ACC112 (cell line): ENCODE measurements around the gene PLCB4.

Source experiments
- H2AFZ ChIP-seq: fragments of 200-600 bp; sonication (generic); one replicate; pipeline ENCODE4 v1.6.0; 2017; ENCODE audit warnings: antibody characterized with exemption, low read length; ENCODE audit not compliant: unreplicated experiment
- H3K27ac ChIP-seq: fragments of 200-600 bp; sonication (generic); 2 replicates; pipeline ENCODE4 v1.5.1; 2014; ENCODE audit warnings: low read depth, mild to moderate bottlenecking, antibody characterized with exemption, low read length, moderate library complexity
- H3K27me3 ChIP-seq: fragments of 200-600 bp; sonication (generic); 2 replicates; pipeline ENCODE4 v1.6.1; 2014; ENCODE audit warnings: mild to moderate bottlenecking, antibody characterized with exemption, low read length, moderate library complexity, mixed read lengths; ENCODE audit not compliant: insufficient read depth
- H3K36me3 ChIP-seq: fragments of 200-600 bp; sonication (generic); 2 replicates; pipeline ENCODE4 v1.6.1; 2016; ENCODE audit warnings: mild to moderate bottlenecking, antibody characterized with exemption, low read length, moderate library complexity, mixed read lengths; ENCODE audit not compliant: insufficient read depth
- H3K4me1 ChIP-seq: fragments of 200-600 bp; sonication (generic); one replicate; pipeline ENCODE4 v1.6.1; 2016; ENCODE audit warnings: low read length, mixed read lengths; ENCODE audit not compliant: insufficient read depth, unreplicated experiment, control insufficient read depth
- H3K4me3 ChIP-seq: fragments of 200-600 bp; sonication (generic); 2 replicates; pipeline ENCODE4 v1.5.1; 2014; ENCODE audit warnings: mild to moderate bottlenecking, low read depth, low read length
- H3K79me2 ChIP-seq: fragments of 200-600 bp; sonication (generic); one replicate; pipeline ENCODE4 v1.6.0; 2016; ENCODE audit warnings: low read length; ENCODE audit not compliant: control insufficient read depth, unreplicated experiment, insufficient read depth

PLCB4 gene

DNA sequence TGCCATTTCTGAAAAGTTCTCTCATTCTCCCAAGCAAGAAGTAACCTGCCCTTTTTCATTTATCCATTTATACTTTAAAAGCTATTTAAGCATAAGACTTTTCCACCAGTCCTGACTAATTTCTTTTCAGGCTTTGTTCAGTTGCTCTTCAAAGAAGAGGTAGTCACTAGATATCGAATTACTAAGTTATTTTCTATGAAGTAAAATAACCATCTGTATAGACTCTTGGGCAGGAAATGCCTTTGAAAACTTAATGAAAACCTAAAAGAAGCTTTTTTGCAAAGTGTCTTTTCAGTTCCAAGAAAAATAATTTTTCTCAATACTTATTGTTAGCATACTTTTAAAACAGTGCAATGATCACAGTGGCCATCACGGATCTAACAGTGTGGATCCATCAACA lies 414.2 kb downstream of the PLCB4 start:
- Histone ChIP-seq H3K4me3 (no peak overlapping the region), H3K79me2 (no peaks in the 10 kb centered on the region), H3K27me3 (peaks cover 38% of the 10 kb centered on the region), H3K36me3 (no peaks in the 10 kb centered on the region), H2AFZ (no peak overlapping the region), H3K27ac (no peak overlapping the region), H3K4me1 (peaks cover 3% of the 10 kb centered on the region)

DNA sequence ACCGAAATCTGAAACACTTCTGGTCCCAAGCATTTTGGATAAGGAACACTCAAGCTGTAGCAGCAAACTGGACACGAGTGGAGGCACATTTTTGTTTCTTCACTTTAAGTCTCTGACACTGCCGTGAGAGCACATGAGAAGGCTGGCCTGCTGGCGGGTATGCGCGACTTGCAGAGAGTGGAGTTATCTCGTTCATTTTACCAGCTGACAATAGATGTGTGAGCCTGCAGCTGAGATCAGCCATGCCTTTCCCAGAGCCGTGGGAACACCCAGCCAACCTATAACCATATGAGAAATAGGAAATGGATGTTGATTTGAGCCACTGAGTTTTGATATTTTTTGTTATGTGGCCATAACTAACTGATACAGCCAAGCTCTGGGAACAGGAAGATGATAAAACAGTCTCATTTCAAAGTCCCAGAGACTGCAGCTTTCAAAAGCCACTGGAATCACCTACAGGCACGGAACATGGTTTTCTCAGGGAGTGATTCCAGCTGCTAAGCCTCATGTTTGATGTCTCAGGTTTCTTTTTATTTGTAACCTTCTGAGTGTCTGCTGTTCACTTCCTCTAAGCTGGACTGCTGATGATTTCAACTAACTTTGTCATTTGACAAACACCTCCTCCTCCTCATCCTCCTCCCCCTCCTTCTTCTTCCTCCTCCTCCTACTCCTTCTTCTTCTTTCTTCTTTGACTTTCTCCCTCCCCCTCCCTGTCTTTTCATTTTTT lies 416.9 kb downstream of the PLCB4 start:
- Histone ChIP-seq H3K36me3 (no peaks in the 10 kb centered on the region), H3K27me3 (peaks cover 54% of the 10 kb centered on the region), H3K79me2 (no peaks in the 10 kb centered on the region), H3K4me3 (no peak overlapping the region), H3K27ac (no peak overlapping the region), H2AFZ (no peak overlapping the region), H3K4me1 (peaks cover 8% of the 10 kb centered on the region)

DNA sequence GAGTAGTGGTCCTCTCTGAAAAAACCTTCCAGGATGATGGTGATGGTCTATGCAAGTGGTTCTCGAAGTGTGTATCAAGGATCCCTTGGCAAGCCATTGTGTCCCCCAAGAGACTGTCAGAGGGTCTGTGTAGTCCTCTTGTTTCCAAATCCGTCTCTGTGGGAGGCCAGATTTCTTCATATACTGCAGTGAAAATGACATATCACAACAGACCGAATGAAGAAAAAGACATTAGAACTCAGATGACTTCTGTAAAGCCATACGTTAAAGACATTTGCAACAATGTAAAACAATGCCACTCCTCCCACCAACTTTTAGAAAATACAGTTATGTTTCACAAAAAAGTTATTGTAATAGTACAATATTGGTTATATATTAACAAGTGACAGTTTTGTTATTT lies 418.3 kb downstream of the PLCB4 start:
- peaks cover 8% of the 10 kb centered on the region for H3K4me1 ChIP-seq
- H2AFZ ChIP-seq, result no peak overlapping the region
- H3K4me3 ChIP-seq, result no peak overlapping the region
- peaks cover 57% of the 10 kb centered on the region for H3K27me3 ChIP-seq
- no peaks in the 10 kb centered on the region for H3K79me2 ChIP-seq
- H3K36me3 ChIP-seq, result no peaks in the 10 kb centered on the region
- H3K27ac ChIP-seq, result no peak overlapping the region

DNA sequence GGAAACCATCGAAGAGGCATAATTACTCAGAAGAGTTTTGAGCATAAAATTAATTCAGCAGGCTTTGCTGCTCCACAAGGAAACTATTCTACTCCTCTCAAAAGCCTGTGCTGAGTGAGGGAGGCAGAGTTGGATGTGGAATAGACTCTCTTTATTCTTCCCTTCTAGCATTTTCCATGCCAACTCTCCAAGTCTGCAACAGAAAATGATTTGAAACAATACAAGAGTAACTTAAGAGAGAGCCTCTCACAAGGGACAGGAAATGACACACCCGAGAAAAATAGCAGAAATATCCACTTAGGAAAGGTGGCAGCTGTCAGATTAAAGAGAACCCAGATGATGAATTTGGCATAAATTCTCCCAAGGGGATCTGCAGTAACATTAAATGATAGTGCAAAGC lies 419.2 kb downstream of the PLCB4 start:
- H3K27ac ChIP-seq, result no peak overlapping the region
- no peaks in the 10 kb centered on the region for H3K79me2 ChIP-seq
- H3K4me3 ChIP-seq, result no peak overlapping the region
- H3K4me1 ChIP-seq, result peaks cover 13% of the 10 kb centered on the region
- no peak overlapping the region for H2AFZ ChIP-seq
- peaks cover 57% of the 10 kb centered on the region for H3K27me3 ChIP-seq
- no peaks in the 10 kb centered on the region for H3K36me3 ChIP-seq

DNA sequence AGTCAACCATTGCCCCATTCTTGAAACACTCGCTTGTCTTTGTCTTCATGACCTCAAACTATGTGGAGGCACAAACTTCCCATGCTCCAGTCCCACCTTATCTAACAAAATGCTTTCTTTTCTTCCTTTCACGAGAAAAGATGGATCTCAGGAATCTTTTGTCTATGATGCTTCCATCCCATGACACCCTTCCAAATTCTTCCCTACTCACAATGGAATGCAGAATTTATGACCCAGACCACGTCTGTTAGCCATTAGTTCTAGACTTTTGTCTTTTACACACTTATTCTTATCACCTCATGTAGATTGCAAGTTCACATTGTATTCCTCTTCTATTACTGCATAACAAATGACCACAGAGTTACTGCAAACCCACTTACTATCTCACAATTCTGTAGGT lies 421.3 kb downstream of the PLCB4 start:
- H2AFZ ChIP-seq, result no peak overlapping the region
- no peak overlapping the region for H3K4me3 ChIP-seq
- peaks cover 62% of the 10 kb centered on the region for H3K27me3 ChIP-seq
- no peaks in the 10 kb centered on the region for H3K36me3 ChIP-seq
- no peaks in the 10 kb centered on the region for H3K79me2 ChIP-seq
- H3K4me1 ChIP-seq, result peaks cover 13% of the 10 kb centered on the region
- H3K27ac ChIP-seq, result no peak overlapping the region

DNA sequence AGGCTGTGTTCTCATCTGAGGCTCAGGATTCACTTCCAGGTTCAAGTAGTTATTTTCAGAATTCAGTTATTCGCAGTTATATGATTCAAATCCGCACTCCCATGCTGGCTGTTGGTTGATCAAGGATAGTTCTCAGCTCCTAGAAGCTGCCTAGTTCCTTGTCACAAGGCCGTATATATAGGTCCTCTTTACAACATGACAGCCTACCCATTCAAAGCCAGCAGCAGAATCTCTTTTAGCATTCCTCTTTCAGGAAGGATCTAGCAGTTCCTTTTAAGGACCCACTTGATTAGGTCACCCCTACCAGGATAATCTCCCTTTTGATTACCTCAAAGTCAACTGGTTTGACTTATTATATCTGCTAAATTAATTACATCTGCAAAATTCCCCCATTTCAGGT lies 421.7 kb downstream of the PLCB4 start:
- Histone ChIP-seq H2AFZ (no peak overlapping the region), H3K27ac (no peak overlapping the region), H3K27me3 (peaks cover 66% of the 10 kb centered on the region), H3K4me3 (no peak overlapping the region), H3K4me1 (peaks cover 13% of the 10 kb centered on the region), H3K79me2 (no peaks in the 10 kb centered on the region), H3K36me3 (no peaks in the 10 kb centered on the region)

DNA sequence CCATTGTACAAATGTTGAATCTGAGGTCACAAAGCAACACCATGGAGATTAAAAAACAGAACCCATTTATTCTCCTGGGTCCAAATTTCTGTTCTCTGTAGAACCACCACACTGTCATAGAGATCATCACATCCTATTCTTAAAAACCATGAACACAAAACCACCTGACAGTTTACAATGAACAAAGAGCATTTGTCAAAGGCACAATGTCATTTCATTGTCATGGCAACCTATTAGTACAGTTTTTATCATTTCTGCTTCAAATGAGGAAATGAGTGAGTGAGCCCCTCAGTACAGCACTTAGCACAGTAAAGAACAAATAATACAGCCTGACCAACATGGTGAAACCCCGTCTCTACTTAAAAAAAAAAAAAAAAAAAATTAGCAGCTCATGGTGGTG lies 422.4 kb downstream of the PLCB4 start:
- H2AFZ ChIP-seq, result no peak overlapping the region
- no peaks in the 10 kb centered on the region for H3K79me2 ChIP-seq
- no peak overlapping the region for H3K4me3 ChIP-seq
- peaks cover 13% of the 10 kb centered on the region for H3K4me1 ChIP-seq
- peaks cover 70% of the 10 kb centered on the region for H3K27me3 ChIP-seq
- no peaks in the 10 kb centered on the region for H3K36me3 ChIP-seq
- no peak overlapping the region for H3K27ac ChIP-seq

DNA sequence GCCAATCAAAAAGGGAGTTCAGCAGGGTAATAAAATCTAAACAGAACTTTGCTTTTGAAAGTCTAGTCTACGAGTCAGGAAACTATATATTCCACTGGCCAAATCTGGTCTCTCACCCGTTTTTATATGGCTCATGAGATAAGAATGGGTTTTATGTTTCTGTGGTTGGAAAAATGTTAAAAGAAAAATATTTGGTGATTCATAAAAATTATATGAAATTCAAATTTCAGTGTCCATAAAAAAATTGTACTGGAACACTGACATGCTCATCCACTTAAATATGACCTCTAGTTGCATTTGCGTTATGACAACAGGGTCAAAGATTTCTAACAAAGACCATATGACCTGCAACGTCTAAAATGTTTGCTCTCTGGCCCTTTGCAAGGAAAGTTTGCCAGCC lies 423.2 kb downstream of the PLCB4 start:
- H3K27ac ChIP-seq, result 0 out of 2 replicates have a peak overlapping the region, but pooled peaks have one; percentile 9
- no peaks in the 10 kb centered on the region for H3K79me2 ChIP-seq
- peaks cover 13% of the 10 kb centered on the region for H3K4me1 ChIP-seq
- no peak overlapping the region for H3K4me3 ChIP-seq
- H2AFZ ChIP-seq, result no peak overlapping the region
- H3K36me3 ChIP-seq, result no peaks in the 10 kb centered on the region
- H3K27me3 ChIP-seq, result peaks cover 73% of the 10 kb centered on the region

DNA sequence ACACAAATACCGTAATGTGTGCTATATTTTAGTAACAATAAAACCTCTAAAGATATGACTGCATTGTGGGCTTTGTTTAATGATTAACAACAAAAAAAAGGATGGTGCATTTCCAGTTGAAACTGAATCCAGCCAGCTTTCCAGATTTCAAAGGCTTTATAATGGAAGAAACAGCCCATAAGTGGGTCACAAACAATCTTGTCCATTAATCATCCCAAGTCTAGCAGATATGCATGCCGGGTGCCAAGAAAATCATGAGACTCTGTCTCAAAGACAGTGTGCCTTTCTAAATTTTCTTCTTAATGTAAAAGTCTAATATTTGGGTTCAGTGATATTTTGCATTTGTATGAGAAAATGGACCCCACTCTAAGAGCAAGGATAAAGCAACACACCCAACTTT lies 424.9 kb downstream of the PLCB4 start:
- H3K4me1 ChIP-seq, result peaks cover 5% of the 10 kb centered on the region
- H3K27ac ChIP-seq, result no peak overlapping the region
- H3K36me3 ChIP-seq, result no peaks in the 10 kb centered on the region
- H3K79me2 ChIP-seq, result no peaks in the 10 kb centered on the region
- peaks cover 77% of the 10 kb centered on the region for H3K27me3 ChIP-seq
- H3K4me3 ChIP-seq, result no peak overlapping the region
- H2AFZ ChIP-seq, result no peak overlapping the region

DNA sequence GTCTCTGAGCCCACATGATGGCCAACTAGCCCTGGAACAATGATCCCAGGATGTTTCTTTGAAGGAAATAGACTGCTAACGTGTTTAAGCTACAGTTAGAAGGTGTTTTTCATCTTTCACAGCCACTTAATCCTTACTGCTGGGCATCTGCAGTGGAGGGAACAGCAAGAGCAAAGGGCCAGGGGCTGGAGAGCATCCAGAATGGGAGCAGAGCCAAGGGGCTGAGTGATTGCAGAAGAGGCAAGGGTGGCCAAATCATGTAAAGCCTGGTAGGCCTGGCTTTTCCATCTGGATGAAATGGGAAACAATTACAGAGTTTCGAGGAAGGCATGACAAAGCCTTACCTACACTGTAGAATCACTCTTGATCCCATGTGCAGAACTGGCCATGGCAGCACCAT lies 426.8 kb downstream of the PLCB4 start:
- no peaks in the 10 kb centered on the region for H3K36me3 ChIP-seq

DNA sequence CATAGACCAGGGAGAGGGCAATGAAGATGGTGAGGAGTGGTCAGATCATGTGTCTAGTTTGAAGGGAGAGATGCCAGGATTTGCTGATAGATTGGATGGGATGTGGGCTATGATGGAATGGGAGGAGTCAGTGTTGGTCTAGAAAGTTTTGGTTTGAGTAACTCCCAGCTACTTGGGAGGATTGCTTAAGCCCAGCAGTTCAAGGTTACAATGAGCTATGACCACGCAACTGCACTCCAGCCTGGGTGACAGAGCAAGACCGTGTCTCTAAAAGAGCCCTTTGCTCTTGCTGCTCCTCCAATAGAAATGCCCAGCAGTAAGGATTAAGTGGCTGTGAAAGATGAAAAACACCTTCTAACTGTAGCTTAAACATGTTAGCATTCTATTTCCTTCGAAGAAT lies 427.3 kb downstream of the PLCB4 start:
- no peaks in the 10 kb centered on the region for H3K36me3 ChIP-seq
- no peak overlapping the region for H3K4me3 ChIP-seq
- no peak overlapping the region for H3K27ac ChIP-seq
- peaks cover 67% of the 10 kb centered on the region for H3K27me3 ChIP-seq
- peaks cover 5% of the 10 kb centered on the region for H3K4me1 ChIP-seq
- no peaks in the 10 kb centered on the region for H3K79me2 ChIP-seq
- H2AFZ ChIP-seq, result no peak overlapping the region

More for the DNA sequence above, 426.8 kb downstream of the PLCB4 start:
- Histone ChIP-seq H3K79me2 (no peaks in the 10 kb centered on the region), H3K4me3 (no peak overlapping the region), H3K4me1 (peaks cover 5% of the 10 kb centered on the region), H2AFZ (no peak overlapping the region), H3K27ac (no peak overlapping the region), H3K27me3 (peaks cover 68% of the 10 kb centered on the region; the same call in 1 of the 2 replicates)
